Measurements from ENCODE around the gene FSHR.

GRCh38 chr2:49167131-49167530 lies 12.8 kb upstream of the FSHR start:
- no peak for TF ChIP-seq EZH2 (IDR thresholded peaks at IDR 0.05; ENCODE audit: low read depth)
- TF ChIP-seq CTCF (conservative IDR thresholded peaks at IDR 0.05), result no peak

All from PC-9 (cell line).